HepG2 (cell line): ENCODE results near the gene DOCK1. TPM values are rescaled to one million over a fixed set of nuclear protein-coding genes. Genes with fewer than 3 reads are reported as not detected.

Source experiments
- ATAC-seq: fragments of 200-7000 bp; cut with Tn5 transposase; 3 replicates; pipeline ENCODE4 v1.9.1; 2020; ENCODE audit warnings: mild to moderate bottlenecking, moderate library complexity
- BruUV-seq: library from RNA; stranded (reverse); fragments of 400-500 nt; replicated peaks from 2 replicates; lab custom pipeline; 2021; lab: Mats Ljungman, UMichigan
- CTCF ChIA-PET: fragments of 300-600 bp; formaldehyde crosslinking; extraction: SDS; loops from one replicate; lab custom pipeline; 2021; ENCODE audit warnings: low total read pairs, inconsistent platforms, low intra/inter-chr PET ratio; lab: Yijun Ruan, JAX
- POLR2A ChIA-PET: fragments of 350-600 bp; sonication (Branson Sonifier 250); formaldehyde crosslinking; loops from one replicate; lab custom pipeline; 2020; ENCODE audit warnings: antibody characterized with exemption, inconsistent platforms; lab: Yijun Ruan, JAX
- DNase-seq: peaks from one replicate; pipeline ENCODE4 v3.0.0-alpha.2; 2015; ENCODE audit warnings: low spot score
- FAIRE-seq: peaks from 3 replicates; lab custom pipeline; 2011; peaks lifted over from hg19 to GRCh38; lab: Jason Lieb, UNC
- H2AFZ ChIP-seq: one replicate; pipeline ENCODE4 v1.6.1; 2011; ENCODE audit warnings: low read length, inconsistent platforms
- H3K27ac ChIP-seq: fragments of 300-600 bp; 3 replicates; pipeline ENCODE4 v1.8.0; 2011; ENCODE audit warnings: mixed run types, mild to moderate bottlenecking, mixed read lengths, low read length, inconsistent platforms; ENCODE audit not compliant: insufficient read depth; ENCODE audit errors: extremely low read length
- H3K27me3 ChIP-seq, 2 experiments: fragments of 200-600 bp in 1 of 2; 2 replicates in 1 of 2; 3 replicates in 1 of 2; pipeline versions ENCODE4 v1.6.0 to v1.8.0; 2011; ENCODE audit warnings: low read length in 2 of 2, mild to moderate bottlenecking in 2 of 2, moderate library complexity in 2 of 2, inconsistent platforms in 1 of 2; ENCODE audit not compliant: insufficient read depth in 2 of 2, control insufficient read depth in 1 of 2
- H3K36me3 ChIP-seq, 2 experiments: fragments of 200-600 bp in 1 of 2; replicated peaks in 1 of 2; 2 replicates in 1 of 2; 3 replicates in 1 of 2; pipeline versions ENCODE4 v1.5.1 to v1.8.0; 2011; ENCODE audit warnings: low read length in 2 of 2, inconsistent platforms in 1 of 2; ENCODE audit not compliant: insufficient read depth in 2 of 2, control insufficient read depth in 1 of 2
- H3K4me1 ChIP-seq: 2 replicates; pipeline ENCODE4 v1.5.1; 2012; ENCODE audit warnings: low read length, inconsistent platforms; ENCODE audit not compliant: insufficient read depth
- H3K4me2 ChIP-seq: 2 replicates; pipeline ENCODE4 v1.6.0; 2011; ENCODE audit warnings: low read depth, low read length, inconsistent platforms
- H3K4me3 ChIP-seq, 3 experiments: fragments of 200-600 bp in 1 of 3; sonication (generic), shearing (Covaris generic) in 1 of 3; replicated peaks in 1 of 3; 2 replicates each; pipeline ENCODE4 v1.5.1; 2011 to 2016; ENCODE audit warnings: low read length in 3 of 3, inconsistent platforms in 2 of 3, low read depth in 2 of 3, mild to moderate bottlenecking in 2 of 3, control low read depth in 1 of 3, mixed read lengths in 1 of 3; ENCODE audit not compliant: insufficient read depth in 1 of 3
- H3K79me2 ChIP-seq: one replicate; pipeline ENCODE4 v1.6.1; 2011; ENCODE audit warnings: low read length, inconsistent platforms; ENCODE audit not compliant: insufficient read depth
- H3K9ac ChIP-seq: 2 replicates; pipeline ENCODE4 v1.6.0; 2011; ENCODE audit warnings: mild to moderate bottlenecking, low read depth, low read length, inconsistent platforms; ENCODE audit not compliant: insufficient read depth
- H3K9me3 ChIP-seq: 2 replicates; pipeline ENCODE4 v1.5.1; 2012; ENCODE audit warnings: mild to moderate bottlenecking, low read length
- H4K20me1 ChIP-seq: 2 replicates; pipeline ENCODE4 v1.6.0; 2011; ENCODE audit warnings: inconsistent platforms, mild to moderate bottlenecking, low read length, moderate library complexity; ENCODE audit not compliant: insufficient read depth
- ARID2 ChIP-seq: sonication (generic); formaldehyde crosslinking; IDR thresholded peaks from 2 replicates; pipeline ENCODE4 v1.8.1; 2022; ENCODE audit warnings: mild to moderate bottlenecking, missing genetic modification reagents, borderline replicate concordance
- CCAR2 ChIP-seq: fragments of 200-400 bp; formaldehyde crosslinking; optimal IDR thresholded peaks from 2 replicates; pipeline ENCODE3; 2018; ENCODE audit warnings: low read depth, mild to moderate bottlenecking, low read length, moderate library complexity
- FOXJ3 ChIP-seq: sonication (generic); formaldehyde crosslinking; IDR thresholded peaks from 2 replicates; pipeline ENCODE4 v1.4.0; 2020; ENCODE audit warnings: missing genetic modification reagents, mild to moderate bottlenecking, borderline replicate concordance
- NONO ChIP-seq, 2 experiments: fragments of 450-650 bp in 1 of 2; sonication (generic) in 1 of 2; formaldehyde crosslinking in 1 of 2; IDR thresholded peaks in 1 of 2; conservative IDR thresholded peaks in 1 of 2; 2 replicates each; pipeline versions ENCODE4 v1.6.1 to v1.8.0; 2017 to 2022; ENCODE audit warnings: mild to moderate bottlenecking in 1 of 2, missing genetic modification reagents in 1 of 2, moderate library complexity in 1 of 2
- RFX5 ChIP-seq: IDR thresholded peaks from 2 replicates; pipeline ENCODE4 v1.6.1; 2011; ENCODE audit warnings: low read depth, low read length, improper control_type of control experiment
- ZBTB7A ChIP-seq: sonication (generic); formaldehyde crosslinking; IDR thresholded peaks from 2 replicates; pipeline ENCODE4 v1.8.0; 2022; ENCODE audit warnings: mild to moderate bottlenecking, missing genetic modification reagents
- ZNF367 ChIP-seq: sonication (generic); formaldehyde crosslinking; IDR thresholded peaks from 2 replicates; pipeline ENCODE4 v1.4.0; 2020; ENCODE audit warnings: missing genetic modification reagents, borderline replicate concordance
- WGBS: methylation state at CpG from one replicate; pipeline ENCODE4 v1.1.6; 2017; ENCODE audit warnings: low lambda C conversion rate; 5-methylcytosine and 5-hydroxymethylcytosine counted together
- in situ Hi-C: cut with HindIII; loops from 2 replicates; pipeline ENCODE4 v1.10.0; 2017; ENCODE audit warnings: low pct_unique_long_range_greater_than_20kb; ENCODE audit not compliant: extremely low pct_ligation_motif_present
- intact Hi-C: fragments of 100-400 bp; cut with micrococcal nuclease; formaldehyde crosslinking; loops from one replicate; pipeline ENCODE4 v1.10.0; 2022; ENCODE audit not compliant: unreplicated experiment
- polyA plus RNA-seq, 8 experiments: library from polyadenylated mRNA; depleted of rRNA in 3 of 8; stranded (reverse) in 7 of 8; unstranded in 1 of 8; fragments of >200 nt; fragmentation: Illumina TruSeq in 4 of 8; extraction: Trizol in 4 of 8; gene quantifications; 2 replicates each; pipeline versions ENCODE4 v1.2.1 to v1.2.3, GENCODE V29; 2011 to 2016; ENCODE audit warnings: low read depth in 4 of 8, missing spikeins in 1 of 8, mixed read lengths in 1 of 8; ENCODE audit not compliant: insufficient read depth in 1 of 8
- total RNA-seq, 5 experiments: library from RNA; depleted of rRNA; stranded (reverse); fragments of >200 nt; fragmentation: Illumina TruSeq; extraction: Trizol; gene quantifications; 2 replicates each; pipeline ENCODE4 v1.2.3, GENCODE V29; 2016; ENCODE audit warnings: low read depth in 1 of 5
- TF ChIP-seq, protein P1 (sequence below): sonication (generic); formaldehyde crosslinking; IDR thresholded peaks from 2 replicates; pipeline ENCODE4 v1.4.0; 2020; ENCODE audit warnings: missing genetic modification reagents, mild to moderate bottlenecking, borderline replicate concordance
- TF ChIP-seq, protein P2 (sequence below): sonication (generic); formaldehyde crosslinking; IDR thresholded peaks from 2 replicates; pipeline ENCODE4 v1.5.0; 2020; ENCODE audit warnings: mild to moderate bottlenecking, low read depth, missing genetic modification reagents, borderline replicate concordance
- TF ChIP-seq, protein P3 (sequence below): IDR thresholded peaks from 2 replicates; pipeline ENCODE4 v1.4.0; 2020; ENCODE audit warnings: mild to moderate bottlenecking, missing genetic modification reagents
- TF ChIP-seq, protein P4 (sequence below): sonication (generic); formaldehyde crosslinking; IDR thresholded peaks from 2 replicates; pipeline ENCODE4 v1.4.0; 2020; ENCODE audit warnings: mild to moderate bottlenecking, missing genetic modification reagents
- TF ChIP-seq, protein P5 (sequence below): sonication (generic); formaldehyde crosslinking; IDR thresholded peaks from 2 replicates; pipeline ENCODE4 v1.8.0; 2022; ENCODE audit warnings: missing genetic modification reagents, mild to moderate bottlenecking, borderline replicate concordance

The DOCK1 gene
- total and polyA plus RNA-seq, 2 of the 13 experiments (the other 11 are each of a cell fraction or from before 2014, with no cell fraction given): 8.3 to 25.5 TPM

DNA sequence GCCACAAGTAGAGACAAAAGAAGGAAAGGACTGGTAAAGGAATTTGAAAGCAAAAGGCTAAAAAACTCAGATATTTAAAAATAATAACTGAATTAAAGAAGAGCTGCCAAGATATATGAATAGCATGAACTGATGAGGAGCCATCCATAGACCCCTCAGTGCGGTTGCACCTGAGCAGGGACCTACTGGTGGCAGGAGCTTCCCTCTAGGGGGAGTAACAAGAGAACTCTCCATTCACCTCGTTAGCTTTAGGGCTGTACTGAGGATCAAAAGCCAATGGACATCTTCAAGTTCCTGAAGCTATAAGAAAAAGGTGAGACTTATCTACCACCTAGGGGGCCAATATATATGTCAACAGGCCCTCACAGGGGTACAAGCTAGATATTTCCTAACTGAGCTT lies 27.8 kb upstream of the DOCK1 start (continued):
- TF ChIP-seq ZNF367: no peak
- TF ChIP-seq, all 625 proteins: peak for 0

DNA sequence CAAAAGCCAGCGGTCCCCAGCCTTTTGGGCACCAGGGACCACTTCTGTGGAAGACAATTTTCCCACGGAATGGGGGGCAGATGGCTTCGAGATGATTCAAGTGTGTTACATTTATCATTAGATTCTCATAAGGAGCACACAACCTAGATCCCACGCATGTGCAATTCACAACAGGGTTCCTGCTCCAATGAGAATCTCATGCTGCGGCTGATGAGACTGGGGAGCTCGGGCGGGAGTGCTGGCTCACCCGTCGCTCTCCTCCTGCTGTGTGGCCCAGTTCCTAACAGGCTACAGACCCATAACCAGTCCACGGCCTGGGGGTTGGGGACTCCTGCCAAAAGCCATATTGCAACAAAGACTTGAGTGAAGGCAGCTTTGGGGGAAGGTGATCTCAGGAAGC lies 26.6 kb upstream of the DOCK1 start:
- no peaks in the 10 kb centered on the region for H3K9me3 ChIP-seq
- H2AFZ ChIP-seq: no peak overlapping the region
- no peak overlapping the region for H3K4me2 ChIP-seq
- TF ChIP-seq, protein P1, sequence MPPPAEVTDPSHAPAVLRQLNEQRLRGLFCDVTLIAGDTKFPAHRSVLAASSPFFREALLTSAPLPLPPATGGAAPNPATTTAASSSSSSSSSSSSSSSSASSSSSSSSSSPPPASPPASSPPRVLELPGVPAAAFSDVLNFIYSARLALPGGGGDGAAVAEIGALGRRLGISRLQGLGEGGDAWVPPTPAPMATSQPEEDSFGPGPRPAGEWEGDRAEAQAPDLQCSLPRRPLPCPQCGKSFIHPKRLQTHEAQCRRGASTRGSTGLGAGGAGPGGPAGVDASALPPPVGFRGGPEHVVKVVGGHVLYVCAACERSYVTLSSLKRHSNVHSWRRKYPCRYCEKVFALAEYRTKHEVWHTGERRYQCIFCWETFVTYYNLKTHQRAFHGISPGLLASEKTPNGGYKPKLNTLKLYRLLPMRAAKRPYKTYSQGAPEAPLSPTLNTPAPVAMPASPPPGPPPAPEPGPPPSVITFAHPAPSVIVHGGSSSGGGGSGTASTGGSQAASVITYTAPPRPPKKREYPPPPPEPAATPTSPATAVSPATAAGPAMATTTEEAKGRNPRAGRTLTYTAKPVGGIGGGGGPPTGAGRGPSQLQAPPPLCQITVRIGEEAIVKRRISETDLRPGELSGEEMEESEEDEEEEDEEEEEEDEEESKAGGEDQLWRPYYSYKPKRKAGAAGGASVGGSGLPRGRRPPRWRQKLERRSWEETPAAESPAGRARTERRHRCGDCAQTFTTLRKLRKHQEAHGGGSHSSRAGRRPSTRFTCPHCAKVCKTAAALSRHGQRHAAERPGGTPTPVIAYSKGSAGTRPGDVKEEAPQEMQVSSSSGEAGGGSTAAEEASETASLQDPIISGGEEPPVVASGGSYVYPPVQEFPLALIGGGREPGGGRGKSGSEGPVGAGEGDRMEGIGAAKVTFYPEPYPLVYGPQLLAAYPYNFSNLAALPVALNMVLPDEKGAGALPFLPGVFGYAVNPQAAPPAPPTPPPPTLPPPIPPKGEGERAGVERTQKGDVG (CRISPR knock-in tag): no peak
- TF ChIP-seq RFX5 (no peak), ZBTB7A (CRISPR knock-in tag) (no peak), NONO (IDR thresholded peaks at IDR 0.05) (no peak), NONO (CRISPR knock-in tag; conservative IDR thresholded peaks at IDR 0.05) (no peak), CCAR2 (no peak), ARID2 (CRISPR knock-in tag) (no peak), FOXJ3 (CRISPR knock-in tag) (no peak)
- TF ChIP-seq, protein P2, sequence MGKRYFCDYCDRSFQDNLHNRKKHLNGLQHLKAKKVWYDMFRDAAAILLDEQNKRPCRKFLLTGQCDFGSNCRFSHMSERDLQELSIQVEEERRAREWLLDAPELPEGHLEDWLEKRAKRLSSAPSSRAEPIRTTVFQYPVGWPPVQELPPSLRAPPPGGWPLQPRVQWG: no peak
- TF ChIP-seq, protein P3, sequence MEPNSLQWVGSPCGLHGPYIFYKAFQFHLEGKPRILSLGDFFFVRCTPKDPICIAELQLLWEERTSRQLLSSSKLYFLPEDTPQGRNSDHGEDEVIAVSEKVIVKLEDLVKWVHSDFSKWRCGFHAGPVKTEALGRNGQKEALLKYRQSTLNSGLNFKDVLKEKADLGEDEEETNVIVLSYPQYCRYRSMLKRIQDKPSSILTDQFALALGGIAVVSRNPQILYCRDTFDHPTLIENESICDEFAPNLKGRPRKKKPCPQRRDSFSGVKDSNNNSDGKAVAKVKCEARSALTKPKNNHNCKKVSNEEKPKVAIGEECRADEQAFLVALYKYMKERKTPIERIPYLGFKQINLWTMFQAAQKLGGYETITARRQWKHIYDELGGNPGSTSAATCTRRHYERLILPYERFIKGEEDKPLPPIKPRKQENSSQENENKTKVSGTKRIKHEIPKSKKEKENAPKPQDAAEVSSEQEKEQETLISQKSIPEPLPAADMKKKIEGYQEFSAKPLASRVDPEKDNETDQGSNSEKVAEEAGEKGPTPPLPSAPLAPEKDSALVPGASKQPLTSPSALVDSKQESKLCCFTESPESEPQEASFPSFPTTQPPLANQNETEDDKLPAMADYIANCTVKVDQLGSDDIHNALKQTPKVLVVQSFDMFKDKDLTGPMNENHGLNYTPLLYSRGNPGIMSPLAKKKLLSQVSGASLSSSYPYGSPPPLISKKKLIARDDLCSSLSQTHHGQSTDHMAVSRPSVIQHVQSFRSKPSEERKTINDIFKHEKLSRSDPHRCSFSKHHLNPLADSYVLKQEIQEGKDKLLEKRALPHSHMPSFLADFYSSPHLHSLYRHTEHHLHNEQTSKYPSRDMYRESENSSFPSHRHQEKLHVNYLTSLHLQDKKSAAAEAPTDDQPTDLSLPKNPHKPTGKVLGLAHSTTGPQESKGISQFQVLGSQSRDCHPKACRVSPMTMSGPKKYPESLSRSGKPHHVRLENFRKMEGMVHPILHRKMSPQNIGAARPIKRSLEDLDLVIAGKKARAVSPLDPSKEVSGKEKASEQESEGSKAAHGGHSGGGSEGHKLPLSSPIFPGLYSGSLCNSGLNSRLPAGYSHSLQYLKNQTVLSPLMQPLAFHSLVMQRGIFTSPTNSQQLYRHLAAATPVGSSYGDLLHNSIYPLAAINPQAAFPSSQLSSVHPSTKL (CRISPR knock-in tag): no peak
- TF ChIP-seq, protein P4, sequence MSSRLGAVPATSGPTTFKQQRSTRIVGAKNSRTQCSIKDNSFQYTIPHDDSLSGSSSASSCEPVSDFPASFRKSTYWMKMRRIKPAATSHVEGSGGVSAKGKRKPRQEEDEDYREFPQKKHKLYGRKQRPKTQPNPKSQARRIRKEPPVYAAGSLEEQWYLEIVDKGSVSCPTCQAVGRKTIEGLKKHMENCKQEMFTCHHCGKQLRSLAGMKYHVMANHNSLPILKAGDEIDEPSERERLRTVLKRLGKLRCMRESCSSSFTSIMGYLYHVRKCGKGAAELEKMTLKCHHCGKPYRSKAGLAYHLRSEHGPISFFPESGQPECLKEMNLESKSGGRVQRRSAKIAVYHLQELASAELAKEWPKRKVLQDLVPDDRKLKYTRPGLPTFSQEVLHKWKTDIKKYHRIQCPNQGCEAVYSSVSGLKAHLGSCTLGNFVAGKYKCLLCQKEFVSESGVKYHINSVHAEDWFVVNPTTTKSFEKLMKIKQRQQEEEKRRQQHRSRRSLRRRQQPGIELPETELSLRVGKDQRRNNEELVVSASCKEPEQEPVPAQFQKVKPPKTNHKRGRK: no peak
- TF ChIP-seq, protein P5, sequence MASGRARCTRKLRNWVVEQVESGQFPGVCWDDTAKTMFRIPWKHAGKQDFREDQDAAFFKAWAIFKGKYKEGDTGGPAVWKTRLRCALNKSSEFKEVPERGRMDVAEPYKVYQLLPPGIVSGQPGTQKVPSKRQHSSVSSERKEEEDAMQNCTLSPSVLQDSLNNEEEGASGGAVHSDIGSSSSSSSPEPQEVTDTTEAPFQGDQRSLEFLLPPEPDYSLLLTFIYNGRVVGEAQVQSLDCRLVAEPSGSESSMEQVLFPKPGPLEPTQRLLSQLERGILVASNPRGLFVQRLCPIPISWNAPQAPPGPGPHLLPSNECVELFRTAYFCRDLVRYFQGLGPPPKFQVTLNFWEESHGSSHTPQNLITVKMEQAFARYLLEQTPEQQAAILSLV (CRISPR knock-in tag): no peak
- no peak for FAIRE-seq
- H3K27me3 ChIP-seq: peaks cover 2 to 46% of the 10 kb centered on the region in 2 experiments; a peak in 3 of 5 replicates
- no TSS peak for BruUV-seq
- in situ Hi-C loops: no loop called here
- H3K9ac ChIP-seq: no peak overlapping the region
- DNase-seq: no peak
- ChIA-PET CTCF (no interaction called here), POLR2A (no interaction called here)
- no peaks in the 10 kb centered on the region for H3K79me2 ChIP-seq
- WGBS: 21% methylated on average over 10 of the region's 10 CpGs
- no peaks in the 10 kb centered on the region for H3K36me3 ChIP-seq
- H3K27ac ChIP-seq: no peak overlapping the region
- no peaks in the 10 kb centered on the region for H3K4me1 ChIP-seq
- no peaks in the 10 kb centered on the region for H4K20me1 ChIP-seq
- no peak for ATAC-seq
- intact Hi-C loops: no loop called here
- H3K4me3 ChIP-seq: no peak overlapping the region
